ENCODE data around the gene MASP1.

DNA sequence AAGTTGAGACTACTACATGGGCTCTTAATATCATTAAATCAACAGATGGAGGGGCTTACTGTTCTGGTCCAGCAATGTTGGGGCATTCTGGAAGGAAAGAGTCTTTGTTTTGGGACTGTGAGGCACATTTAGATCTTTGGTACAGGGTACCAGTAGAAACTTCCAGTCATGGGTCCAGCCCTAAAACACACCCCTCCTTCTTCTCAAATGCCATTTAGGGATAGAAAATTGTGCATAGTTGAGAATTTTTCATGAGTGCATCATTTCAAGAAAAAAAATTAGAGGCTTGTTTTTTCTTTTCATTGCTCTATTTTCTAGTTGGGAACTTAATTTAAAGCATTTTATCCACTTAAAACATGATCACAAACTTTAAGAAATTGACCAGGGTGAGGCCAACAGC lies 98.4 kb downstream of the MASP1 start:
- TF ChIP-seq POLR2AphosphoS5 (IDR thresholded peaks at IDR 0.05; ENCODE audit: low read depth, low read length), result no peak
- TF ChIP-seq TAF1 (IDR thresholded peaks at IDR 0.05; ENCODE audit: low read depth, low read length), result no peak
